Renal cortex interstitium (tissue), 11 donors: ENCODE data around the gene RIBC1. TPM values are rescaled to one million over a fixed set of nuclear protein-coding genes. Genes with fewer than 3 reads are reported as not detected.
"Not testable (repeated sequence)": the region's sequence is repeated elsewhere in the genome, so short reads cannot be mapped to it uniquely, and the experiment has no call there.

ENCODE experiments used
- DNase-seq, 11 donors: peaks; one replicate each; pipeline ENCODE4 v3.0.0-alpha.2; 2013; ENCODE audit warnings: low read depth in 9 of 11, low spot score in 4 of 11; ENCODE audit errors: extremely low read depth in 1 of 11
- polyA plus RNA-seq, 3 donors: library from polyadenylated mRNA; unstranded; fragments of 120-200 nt; gene quantifications; one replicate each; pipeline ENCODE4 v1.2.1, GENCODE V29; 2013; ENCODE audit not compliant: insufficient read length in 3 of 3

RIBC1 gene
- polyA plus RNA-seq, 3 donors = 4.9 to 5.3 (median 5.2) TPM

DNA sequence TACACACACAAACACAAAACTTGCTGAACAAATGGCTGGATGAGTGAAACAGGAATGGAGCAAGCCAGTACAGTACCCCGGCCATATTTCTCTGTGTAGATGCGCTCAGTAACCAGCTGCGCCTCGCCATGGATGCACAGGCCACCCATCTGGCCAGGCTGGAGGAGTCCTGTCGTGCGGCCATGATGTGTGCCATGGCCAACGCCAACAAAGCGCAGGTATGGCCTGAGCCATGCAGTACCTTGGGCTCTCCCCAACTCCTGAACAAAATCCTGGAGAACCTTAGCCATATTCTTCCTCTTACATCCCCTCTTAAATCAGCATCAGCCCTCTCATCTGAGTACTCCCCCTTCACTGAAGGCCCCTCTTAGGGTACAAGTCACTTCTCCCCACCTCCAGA lies 7.1 kb downstream of the RIBC1 start:
- DNase-seq = no peak

DNA sequence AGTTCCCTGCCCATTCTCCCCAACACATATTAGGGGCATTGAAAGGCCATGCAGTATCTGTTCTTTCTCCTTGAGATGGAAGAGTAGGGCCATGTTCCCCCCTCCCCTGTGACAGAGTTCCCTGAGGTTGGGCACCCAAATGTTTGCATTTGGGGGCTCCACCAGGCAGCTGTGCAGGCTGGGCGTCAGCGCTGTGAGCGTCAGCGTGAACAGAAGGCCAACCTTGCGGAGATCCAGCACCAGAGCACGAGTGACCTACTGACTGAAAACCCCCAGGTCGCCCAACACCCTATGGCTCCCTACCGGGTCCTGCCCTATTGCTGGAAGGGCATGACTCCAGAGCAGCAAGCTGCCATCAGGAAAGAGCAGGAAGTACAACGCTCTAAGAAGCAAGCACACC lies 7.6 kb downstream of the RIBC1 start:
- DNase-seq = no peak

DNA sequence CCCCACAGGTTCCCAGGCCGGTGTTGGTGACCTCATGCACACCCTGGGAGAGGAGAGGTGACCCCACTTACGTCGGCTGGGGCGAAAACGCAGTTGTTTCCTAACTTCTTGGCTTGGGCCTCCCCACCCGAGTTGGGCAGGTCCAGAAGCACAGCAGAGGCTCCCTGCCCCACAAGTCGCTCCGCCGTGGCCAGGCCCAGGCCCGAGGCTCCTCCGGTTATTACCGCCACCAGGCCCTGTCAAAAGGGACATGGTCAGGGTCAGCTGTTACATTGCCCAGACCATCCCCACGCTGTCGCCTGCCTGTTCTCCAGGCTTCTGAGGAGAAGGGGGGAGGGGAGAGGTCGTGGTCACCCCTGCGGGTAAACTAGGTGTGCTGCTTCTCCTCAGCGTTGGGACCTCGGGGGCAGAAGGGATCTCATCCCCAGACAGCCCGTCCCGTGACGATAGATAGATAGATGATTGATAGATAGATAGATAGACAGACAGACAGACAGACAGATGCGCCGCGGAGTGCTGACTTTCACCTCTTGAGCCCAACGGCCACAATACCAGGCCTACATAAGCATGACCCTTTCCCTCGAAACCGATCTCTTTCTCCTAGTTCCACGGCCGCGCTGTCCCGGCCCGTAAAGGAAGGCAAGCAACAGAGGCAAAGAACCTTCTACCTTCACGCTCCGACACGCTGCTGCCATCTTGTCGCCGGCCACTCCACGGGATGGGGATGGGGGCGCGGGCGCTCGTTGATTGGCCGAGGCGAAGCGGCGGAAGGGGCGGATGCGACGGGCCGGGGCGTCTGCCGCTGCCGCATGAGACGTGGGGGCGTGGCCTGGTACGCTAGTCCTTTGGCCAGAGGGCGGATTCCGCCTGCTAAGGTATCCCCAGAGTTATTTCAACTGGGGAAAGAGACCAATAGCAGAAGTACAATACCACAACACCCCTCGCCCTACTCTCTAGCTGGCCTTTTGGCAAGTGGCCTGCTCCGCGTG lies 11.3 kb downstream of the RIBC1 start, which contains the start of gene HSD17B10:
TSS of gene HSD17B10 (minus strand) at position 720 of the 989 bp plus-strand sequence. CDS start at position 695, 25 bp downstream.
- peak in 10 of 11 donors; percentile 32 to 75 (median 67) for DNase-seq

DNA sequence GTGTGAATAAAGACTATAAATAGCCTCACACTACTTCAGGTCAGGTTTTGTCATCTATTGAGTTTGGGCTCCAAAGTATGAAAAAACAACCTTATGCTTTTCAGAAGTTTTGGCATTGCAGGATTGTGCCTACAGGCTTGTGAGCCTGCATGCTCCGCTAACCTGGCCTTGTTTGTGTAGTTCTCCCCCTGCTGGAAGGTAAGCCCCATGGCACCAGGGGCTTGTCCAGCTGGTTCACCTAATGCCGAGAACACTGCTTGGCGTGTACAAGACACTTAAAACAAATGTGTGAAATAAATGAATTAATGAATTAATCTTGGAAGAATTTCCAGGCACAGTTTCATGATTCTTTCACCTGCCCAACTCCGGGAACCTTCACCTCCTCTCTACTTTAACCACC lies 13.3 kb downstream of the RIBC1 start:
- peak in 6 of 11 donors; percentile 20 to 57 (median 42) for DNase-seq

DNA sequence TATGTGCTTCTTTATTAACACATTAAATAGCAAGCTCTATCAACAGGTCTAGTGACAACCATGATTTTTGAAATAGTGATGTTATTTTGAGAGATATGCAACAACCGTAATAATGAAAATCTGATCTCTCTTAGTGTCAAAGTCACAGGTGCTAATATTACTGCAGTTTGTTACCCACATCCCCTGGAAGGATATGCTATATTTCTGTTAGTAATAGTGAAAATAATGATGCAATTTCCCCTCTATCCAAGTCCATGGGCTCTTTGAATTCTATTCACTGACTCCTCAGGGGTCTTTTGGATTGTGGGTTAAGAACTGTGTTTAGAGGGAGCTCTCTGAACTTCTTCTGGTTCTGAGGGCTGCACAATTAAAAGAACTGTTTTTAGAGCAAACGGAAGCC lies 14.5 kb downstream of the RIBC1 start:
- DNase-seq = no peak

DNA sequence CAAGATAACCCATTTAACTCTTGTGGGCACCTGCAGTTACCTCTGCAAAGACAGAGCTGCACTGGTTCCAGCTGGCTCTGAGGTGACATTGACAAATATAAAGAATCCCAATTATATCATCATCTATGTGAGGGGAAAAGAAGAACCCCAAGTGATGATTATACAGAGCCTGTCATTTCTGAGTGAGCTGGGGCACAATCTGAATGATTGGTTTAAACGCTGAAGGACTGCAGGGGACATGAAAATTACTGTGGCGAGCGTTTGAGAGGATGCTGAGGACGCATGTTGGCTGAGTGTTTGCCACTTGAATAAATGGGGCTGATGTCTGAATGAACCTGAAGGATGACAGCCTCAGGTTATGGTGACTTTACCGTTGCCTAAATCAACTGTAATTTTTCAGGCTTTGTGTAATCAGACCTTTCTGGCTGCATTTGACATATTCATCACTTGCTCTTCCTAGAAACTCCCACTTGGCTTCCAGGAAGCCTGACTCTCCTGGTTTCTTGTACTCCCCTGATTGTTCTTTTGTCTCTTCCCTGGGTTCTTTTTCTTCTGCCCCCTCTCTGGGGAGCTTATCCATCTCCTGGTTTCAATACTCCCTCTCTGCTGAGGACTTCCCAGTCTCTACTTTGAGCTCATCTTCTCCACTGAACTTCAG lies 15.6 kb downstream of the RIBC1 start:
- no peak for DNase-seq

DNA sequence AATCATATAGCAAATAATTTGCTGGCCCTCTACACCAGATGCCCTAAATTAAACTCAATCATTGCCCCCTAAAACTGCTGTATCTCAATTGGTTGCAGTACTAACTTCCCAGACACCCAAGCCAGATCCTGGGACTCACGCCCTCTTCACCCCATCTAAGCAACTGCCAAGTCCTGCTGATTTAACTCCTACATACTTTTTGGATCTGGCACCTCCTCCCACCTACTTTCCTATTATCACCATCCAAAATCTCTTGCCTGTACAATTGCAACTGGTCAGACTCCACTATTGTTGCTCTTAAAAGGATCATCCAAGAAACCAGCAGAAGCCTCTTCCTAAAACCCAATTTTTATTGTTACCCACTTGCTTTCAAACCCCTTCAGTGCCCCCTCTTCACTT lies 16.2 kb downstream of the RIBC1 start:
- no peak for DNase-seq

DNA sequence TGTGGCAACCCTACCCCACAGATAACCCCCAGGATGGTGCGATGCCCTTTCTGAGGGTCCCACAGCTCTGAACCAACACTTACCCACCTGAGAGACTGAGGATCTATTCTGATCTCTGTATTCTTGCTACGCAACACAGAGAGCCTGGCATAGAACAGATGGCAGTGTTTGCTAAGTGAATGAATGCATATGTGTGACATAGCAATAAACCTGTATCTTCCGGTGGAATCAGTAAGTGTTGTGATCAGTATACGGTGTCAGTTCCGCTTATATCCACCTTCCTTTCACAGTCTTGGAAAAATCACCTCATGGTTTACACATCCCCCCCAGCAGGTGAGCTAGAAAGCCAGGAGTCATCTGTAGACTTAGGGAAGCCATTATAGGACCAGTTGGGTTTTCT lies 17.4 kb downstream of the RIBC1 start:
- DNase-seq = no peak

DNA sequence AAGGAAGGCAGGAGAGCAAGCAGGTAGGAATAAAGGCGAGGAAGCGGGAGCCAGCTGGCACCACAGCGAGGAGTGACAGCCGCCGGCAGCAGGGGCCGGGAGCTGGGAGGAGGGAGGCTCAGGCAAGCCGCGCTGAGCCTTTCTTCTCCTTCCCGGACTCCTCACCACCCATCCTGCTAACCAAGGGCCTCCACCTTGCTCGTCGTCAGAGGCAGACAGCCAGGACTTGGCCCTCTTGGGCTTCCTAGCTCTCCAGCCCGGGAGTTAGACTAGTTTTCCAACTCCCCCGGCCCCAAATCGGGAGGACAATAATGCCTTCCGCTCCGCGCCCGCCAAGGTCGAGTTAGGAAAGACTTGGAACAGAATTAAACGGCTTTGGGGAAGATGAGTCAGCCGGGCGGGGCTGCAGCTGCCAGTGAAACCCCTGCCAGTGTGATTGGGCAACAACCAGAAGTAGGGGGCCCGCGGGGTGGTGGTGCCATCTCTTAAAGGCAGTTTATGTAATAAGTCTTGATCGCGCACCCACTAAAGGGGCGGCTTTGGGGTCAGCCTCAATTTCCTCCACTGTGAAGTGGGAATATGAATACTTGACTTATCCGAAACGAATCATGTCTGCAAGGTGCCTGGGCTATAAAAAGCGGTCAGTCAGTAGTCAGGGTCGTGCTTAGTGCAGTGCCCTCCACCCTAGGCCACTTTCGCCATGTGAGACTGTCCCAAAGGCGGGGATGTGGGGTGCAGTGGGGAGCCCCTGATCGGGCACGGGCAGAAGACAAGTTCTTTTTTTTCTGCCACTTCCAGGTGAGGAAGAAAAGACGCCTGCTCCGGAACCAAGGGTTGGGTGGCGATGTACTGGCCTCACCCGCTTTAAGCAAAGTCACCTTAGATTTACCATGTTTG lies 18.2 kb downstream of the RIBC1 start:
- DNase-seq = no peak

DNA sequence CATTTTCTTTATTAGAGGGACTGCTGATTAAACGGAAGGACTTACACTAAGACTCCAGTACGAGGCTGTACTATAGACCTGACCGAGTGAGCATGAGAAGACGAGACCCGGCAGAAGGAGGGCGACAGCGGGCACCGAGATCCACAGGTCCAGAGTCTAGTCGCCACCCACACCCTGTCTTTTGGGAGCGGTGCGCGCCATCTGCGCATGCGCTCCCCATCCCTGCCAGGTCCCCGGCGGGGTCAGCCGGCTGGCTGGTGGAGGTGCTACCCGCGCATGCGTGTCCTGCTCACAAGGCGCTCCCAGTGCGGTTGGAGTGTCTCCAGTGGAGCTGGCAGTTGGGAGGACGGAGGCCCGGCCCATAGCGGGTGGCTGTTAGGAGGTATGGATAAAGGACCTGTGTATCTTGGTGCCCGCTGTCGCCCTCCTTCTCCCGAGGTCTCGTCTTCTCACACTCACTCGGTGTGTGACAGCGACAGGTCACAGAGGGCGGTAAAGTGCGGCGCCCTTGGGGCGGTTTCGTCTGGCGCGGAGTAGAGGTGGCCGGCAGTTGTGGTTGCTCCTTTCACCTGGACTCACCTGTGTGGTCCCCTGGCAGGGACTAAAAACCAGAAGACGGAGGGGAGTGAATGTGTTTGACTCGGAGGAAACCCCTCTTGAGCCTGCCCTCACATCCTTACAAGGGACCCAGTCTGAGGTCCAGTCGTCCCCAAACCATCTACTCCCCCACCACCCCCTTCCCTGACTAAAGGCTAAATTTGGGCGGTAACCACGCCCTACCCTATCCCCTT lies 19.1 kb downstream of the RIBC1 start:
- peak in 4 of 11 donors; percentile 25 to 38 (median 30) for DNase-seq

DNA sequence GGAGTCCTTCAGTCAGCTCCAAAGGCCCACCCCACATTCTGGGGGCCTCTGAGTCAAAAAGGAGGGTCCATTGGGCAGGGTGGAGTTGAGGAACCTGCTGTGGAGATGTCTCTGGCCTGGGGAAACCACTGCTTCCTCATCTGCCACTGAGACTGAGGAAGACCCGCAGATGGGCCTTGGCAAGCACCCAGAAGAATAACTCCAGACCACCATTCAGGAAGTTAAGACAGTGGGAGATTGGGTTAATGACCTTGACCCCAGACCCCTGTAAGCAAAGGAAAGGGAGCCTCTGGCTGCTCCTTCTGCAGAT lies 19.6 kb downstream of the RIBC1 start:
- DNase-seq = no peak

DNA sequence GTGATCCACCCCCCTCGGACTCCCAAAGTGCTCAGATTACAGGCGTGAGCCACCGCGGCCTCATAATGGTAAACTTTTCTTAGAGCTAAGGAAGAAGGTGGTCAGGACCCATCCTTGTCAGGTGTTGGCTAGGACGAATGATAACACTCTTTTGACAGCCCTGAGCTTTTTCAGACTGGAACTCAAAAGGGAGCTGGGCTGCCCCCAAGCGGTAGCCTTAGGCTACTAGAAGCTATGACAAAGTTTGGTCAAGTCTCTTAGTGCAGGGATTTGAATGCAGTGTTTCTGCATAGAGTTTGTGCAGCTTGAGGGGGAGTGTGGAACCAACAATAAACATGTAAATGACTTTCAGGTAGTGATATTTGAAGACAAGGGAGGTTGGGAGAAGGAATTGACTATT lies 23.3 kb downstream of the RIBC1 start:
- DNase-seq = no peak

DNA sequence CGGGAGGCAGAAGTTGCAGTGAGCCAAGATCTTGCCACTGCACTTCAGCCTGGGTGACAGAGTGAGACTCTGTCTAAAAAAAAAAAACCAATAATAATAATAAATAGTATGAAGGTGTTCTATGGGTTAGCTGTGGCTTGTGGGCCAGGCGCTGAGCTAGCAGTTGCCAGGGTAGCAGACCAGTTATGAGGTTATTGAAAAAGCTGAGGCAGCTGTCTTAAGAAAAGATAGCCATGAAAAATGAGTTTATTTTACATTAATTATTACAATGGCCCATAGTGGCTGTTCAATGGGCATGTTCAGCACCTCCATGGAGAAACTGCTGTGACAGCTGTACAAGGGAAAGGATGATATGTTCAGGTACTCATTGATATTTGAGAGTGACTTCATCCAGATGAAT lies 24.8 kb downstream of the RIBC1 start:
- DNase-seq = no peak

DNA sequence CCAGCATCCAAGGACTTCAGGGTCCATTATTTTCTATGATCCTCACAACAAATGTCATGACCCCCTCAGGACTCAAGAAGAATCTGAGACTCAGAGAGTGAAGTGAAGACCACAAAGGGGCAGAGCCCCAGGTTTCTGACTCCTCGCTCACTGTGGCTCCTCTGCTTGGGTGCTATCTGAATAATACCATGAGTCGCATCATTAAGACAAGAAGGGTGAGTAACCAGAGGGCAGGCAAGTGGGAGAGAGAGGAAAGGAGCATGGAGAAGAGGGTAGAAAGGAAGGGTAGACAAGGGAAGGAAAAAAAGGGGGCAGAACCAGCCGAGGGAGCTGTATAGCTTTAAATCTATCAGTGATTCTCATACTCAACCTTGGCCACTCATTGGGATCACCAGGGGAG lies 27.0 kb downstream of the RIBC1 start:
- DNase-seq = no peak

DNA sequence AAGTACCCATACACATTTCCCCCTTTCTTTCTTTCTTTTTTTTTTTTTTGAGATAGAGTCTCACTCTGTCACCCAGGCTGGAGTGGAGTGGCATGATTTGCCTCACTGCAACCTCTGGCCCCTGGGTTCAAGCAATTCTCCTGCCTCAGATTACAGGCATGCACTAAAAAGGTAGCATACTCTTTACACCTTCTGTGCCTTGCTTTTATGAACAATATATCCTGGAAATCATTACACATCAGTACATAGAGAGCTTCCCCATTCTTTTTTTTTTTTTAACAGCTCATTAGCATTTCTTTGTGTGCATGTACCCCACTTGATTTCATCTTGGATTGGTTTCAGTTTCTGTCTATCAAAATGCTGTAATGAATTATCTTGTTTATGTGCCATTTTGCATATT lies 30.1 kb downstream of the RIBC1 start:
- no peak for DNase-seq

DNA sequence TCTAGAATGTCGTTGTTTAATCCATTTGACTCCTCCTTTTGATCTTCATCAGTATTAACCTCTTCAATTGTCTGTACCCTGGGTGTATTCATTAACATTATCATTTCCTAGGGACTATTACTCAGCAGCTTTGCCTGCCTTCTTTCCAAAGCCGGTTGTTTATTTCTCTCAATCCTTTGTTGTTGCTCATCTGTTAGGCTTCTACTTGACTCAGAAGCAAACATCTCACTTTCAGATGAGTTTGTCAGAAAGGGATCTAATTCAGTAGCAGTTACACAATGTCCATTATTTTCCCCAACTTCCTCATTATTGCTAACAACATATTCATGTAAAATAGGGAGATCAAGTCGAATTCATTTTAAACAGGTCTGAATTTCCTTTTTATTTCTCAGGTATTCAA lies 33.6 kb downstream of the RIBC1 start:
- DNase-seq = no peak

DNA sequence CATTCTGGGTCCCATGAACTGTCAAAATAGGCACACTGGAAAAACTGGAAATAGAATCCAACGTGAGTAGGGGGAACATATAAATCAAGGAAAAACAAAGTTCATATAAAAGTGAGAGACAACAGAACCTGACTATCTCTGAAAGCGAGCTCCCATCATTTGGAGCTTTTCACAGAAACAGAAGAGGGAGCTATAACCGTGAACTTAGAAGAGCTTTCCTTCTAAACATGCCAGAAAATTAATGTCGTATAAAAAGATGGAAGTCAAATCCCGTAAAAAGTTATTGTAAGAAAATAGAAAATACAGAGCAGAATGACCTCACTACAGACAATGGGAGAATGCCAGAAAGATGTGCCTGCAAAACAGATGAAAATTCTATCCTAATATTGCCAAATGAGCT lies 35.4 kb downstream of the RIBC1 start:
- DNase-seq = no peak

DNA sequence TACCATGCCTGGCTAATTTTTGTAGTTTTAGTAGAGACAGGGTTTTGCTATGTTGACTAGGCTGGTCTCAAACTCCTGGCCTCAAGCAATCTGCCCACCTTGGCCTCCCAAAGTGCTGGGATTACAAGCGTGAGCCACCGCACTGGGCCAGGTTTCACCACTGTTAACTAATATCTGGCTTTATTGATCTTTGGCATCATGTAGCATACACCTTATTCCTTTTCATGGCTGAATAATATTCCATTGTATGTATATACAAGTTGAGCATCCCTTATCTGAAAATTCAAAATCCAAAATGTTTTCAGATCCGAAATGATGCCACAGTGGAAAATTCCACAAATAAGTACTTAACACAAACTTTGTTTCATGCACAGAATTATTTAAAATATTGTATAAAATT lies 46.0 kb downstream of the RIBC1 start:
- DNase-seq = not testable (repeated sequence)

DNA sequence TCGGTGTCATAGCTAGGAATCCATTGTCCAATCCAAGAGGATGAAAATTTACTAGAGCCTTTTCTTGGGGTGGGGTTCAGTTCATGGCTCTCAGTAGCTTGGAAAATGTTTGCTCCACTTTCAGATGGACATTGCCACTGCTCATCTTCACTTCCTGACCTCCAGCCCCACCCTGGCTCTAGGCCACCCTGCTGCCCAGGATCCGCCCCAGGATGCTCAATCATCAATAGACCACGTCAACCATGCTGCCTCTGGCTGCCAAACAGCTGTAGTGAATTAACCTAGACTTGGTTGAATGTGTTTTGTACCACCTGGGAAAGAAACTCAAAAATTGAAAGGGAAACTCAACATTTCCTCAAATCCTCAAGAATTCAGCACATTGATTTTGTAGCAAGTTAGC lies 48.7 kb downstream of the RIBC1 start:
- DNase-seq = no peak
